A673 (cell line): ENCODE data around the gene GPX4. TPM values are rescaled to one million over a fixed set of nuclear protein-coding genes. Genes with fewer than 3 reads are reported as not detected.

ENCODE experiments used
- BruUV-seq: library from RNA; stranded (reverse); fragments of 400-500 nt; replicated peaks from 2 replicates; lab custom pipeline; 2021; lab: Mats Ljungman, UMichigan
- CTCF ChIA-PET: fragments of 300-600 bp; sonication (Branson Sonifier 250); formaldehyde crosslinking; loops from one replicate; lab custom pipeline; 2022; ENCODE audit warnings: antibody characterized with exemption; lab: Charles Lee
- POLR2A ChIA-PET: fragments of 300-600 bp; sonication (Branson Sonifier 250); formaldehyde crosslinking; loops from one replicate; lab custom pipeline; 2022; ENCODE audit warnings: antibody characterized with exemption; ENCODE audit not compliant: low non-redundant PET; lab: Charles Lee
- DNase-seq: peaks from one replicate; pipeline ENCODE4 v3.0.0-alpha.2; 2015; ENCODE audit warnings: low spot score
- H3K27ac ChIP-seq: fragments of 200-600 bp; sonication (generic); 2 replicates; pipeline ENCODE4 v1.5.1; 2016; ENCODE audit warnings: mixed run types, low read depth, mild to moderate bottlenecking, mixed read lengths, antibody characterized with exemption, low read length; ENCODE audit not compliant: poor library complexity, severe bottlenecking
- H3K27me3 ChIP-seq: fragments of 200-600 bp; sonication (generic); replicated peaks from 2 replicates; pipeline ENCODE4 v1.6.1; 2017; ENCODE audit warnings: mixed run types, low read depth, mild to moderate bottlenecking, mixed read lengths, antibody characterized with exemption, low read length; ENCODE audit not compliant: insufficient read depth, poor library complexity
- H3K36me3 ChIP-seq: fragments of 200-600 bp; sonication (generic); 2 replicates; pipeline ENCODE4 v1.6.1; 2016; ENCODE audit warnings: mixed run types, mild to moderate bottlenecking, mixed read lengths, antibody characterized with exemption, low read length; ENCODE audit not compliant: insufficient read depth, poor library complexity, severe bottlenecking
- H3K4me1 ChIP-seq: fragments of 200-600 bp; sonication (generic); 2 replicates; pipeline ENCODE4 v1.6.1; 2017; ENCODE audit warnings: mixed run types, mild to moderate bottlenecking, mixed read lengths, antibody characterized with exemption, low read length; ENCODE audit not compliant: insufficient read depth, poor library complexity, severe bottlenecking
- H3K4me3 ChIP-seq: fragments of 200-600 bp; sonication (generic); 2 replicates; pipeline ENCODE4 v1.5.1; 2016; ENCODE audit warnings: low read depth, mixed run types, mild to moderate bottlenecking, mixed read lengths, low read length; ENCODE audit not compliant: poor library complexity, severe bottlenecking
- H3K9me3 ChIP-seq: fragments of 200-600 bp; sonication (generic); 2 replicates; pipeline ENCODE4 v1.6.1; 2016; ENCODE audit warnings: mixed run types, low read depth, mild to moderate bottlenecking, mixed read lengths, antibody characterized with exemption, low read length; ENCODE audit not compliant: poor library complexity, severe bottlenecking
- EZH2 ChIP-seq: fragments of 200-600 bp; sonication (generic); IDR thresholded peaks from 2 replicates; pipeline ENCODE4 v1.6.1; 2017; ENCODE audit warnings: borderline replicate concordance, low read depth, mild to moderate bottlenecking, mixed read lengths, antibody characterized with exemption, low read length; ENCODE audit not compliant: poor library complexity, severe bottlenecking
- intact Hi-C: fragments of 100-400 bp; cut with micrococcal nuclease; formaldehyde crosslinking; loops from one replicate; pipeline ENCODE4 v1.10.0; 2022; ENCODE audit not compliant: unreplicated experiment
- total RNA-seq: library from RNA; stranded (reverse); gene quantifications from 2 replicates; pipeline ENCODE4 v1.2.3, GENCODE V29; 2021
- TF ChIP-seq, protein P1 (sequence below): fragments of 300-800, 200-600 bp; sonication (generic); conservative IDR thresholded peaks from 2 replicates; pipeline ENCODE4 v1.5.1; 2017; ENCODE audit warnings: low read depth, mild to moderate bottlenecking, antibody characterized with exemption, low read length, moderate library complexity, mixed read lengths

Gene GPX4
- total RNA-seq, 1 experiment from 2014 or later, result 368 TPM

DNA sequence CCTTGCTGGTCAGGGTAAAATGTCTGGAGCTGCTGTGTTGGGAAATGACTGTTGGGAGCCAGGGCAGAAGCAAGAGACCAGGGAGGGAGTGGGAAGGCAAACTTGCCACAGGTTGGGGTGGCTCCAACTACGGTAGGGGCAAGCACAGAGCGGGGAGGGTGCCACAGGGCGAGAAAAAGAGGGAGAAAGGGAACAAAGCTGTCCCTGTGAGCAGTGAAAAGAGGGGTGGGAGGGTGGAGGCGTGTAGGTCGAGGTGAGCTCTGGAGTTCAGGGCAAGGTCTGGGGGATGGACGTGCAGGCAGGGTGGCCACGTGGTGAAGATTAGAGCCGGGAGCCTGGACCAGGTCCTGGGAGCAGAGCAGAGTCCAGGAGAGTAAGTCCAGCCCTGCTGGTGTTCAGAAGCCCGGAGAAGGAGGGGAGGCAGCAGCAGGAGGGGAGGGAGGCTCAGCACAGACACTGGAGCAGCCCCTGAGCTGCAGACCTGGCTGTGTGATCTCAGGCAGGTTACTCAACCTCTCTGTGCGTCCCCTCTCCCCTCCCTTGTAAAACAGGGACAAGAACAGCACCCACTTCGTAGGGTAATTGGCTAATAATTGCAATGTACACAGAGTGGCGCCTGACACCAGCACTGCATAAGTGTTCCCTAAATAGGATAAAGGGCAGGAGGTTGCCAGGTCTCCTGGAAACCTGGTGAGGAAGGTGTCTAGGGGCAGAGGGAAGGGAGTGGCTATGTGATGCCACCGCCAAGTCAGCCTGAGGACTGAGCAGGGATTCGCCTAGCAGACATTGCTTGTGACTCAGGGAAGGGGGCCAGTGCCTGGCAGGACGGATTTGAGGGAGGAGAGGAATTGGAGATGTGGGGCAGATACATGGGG, 5.4 kb upstream of the GPX4 start:
- Histone ChIP-seq H3K27me3 (no peaks in the 10 kb centered on the region), H3K9me3 (peaks cover 6% of the 10 kb centered on the region), H3K36me3 (peaks cover 3% of the 10 kb centered on the region), H3K27ac (no peak overlapping the region), H3K4me1 (peaks cover 25% of the 10 kb centered on the region), H3K4me3 (no peak overlapping the region)
- no TSS peak for BruUV-seq
- ChIA-PET CTCF (no interaction called here), POLR2A (interaction anchor here (0.6 kb wide), 1 partner anchor 8 kb away, joined by 3 read pairs; no protein-coding TSS in a partner anchor)
- intact Hi-C loops, result no loop called here
- TF ChIP-seq EZH2, result no peak
- TF ChIP-seq, protein P1, sequence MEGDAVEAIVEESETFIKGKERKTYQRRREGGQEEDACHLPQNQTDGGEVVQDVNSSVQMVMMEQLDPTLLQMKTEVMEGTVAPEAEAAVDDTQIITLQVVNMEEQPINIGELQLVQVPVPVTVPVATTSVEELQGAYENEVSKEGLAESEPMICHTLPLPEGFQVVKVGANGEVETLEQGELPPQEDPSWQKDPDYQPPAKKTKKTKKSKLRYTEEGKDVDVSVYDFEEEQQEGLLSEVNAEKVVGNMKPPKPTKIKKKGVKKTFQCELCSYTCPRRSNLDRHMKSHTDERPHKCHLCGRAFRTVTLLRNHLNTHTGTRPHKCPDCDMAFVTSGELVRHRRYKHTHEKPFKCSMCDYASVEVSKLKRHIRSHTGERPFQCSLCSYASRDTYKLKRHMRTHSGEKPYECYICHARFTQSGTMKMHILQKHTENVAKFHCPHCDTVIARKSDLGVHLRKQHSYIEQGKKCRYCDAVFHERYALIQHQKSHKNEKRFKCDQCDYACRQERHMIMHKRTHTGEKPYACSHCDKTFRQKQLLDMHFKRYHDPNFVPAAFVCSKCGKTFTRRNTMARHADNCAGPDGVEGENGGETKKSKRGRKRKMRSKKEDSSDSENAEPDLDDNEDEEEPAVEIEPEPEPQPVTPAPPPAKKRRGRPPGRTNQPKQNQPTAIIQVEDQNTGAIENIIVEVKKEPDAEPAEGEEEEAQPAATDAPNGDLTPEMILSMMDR, result no peak
- no peak for DNase-seq

DNA sequence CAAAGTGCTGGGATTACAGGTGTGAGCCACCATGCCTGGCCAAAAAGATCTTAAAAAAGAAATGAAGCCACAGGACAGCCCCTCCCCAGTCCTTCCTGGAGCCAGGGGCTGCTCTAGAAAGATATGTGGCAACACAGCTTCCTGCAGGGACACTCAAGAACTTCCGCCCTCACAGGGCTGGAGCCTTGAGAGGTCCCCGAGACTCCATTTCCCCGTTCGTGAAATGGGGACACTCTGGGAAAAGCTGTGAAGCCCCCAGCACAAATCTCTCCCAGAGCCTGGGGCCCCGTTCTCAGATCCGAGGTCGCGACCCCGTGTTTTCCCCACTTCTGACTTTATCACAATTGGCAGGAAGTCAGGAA, 2.5 kb upstream of the GPX4 start:
- H3K9me3 ChIP-seq, result peaks cover 6% of the 10 kb centered on the region
- peaks cover 19% of the 10 kb centered on the region for H3K4me1 ChIP-seq
- H3K27me3 ChIP-seq, result no peaks in the 10 kb centered on the region
- POLR2A ChIA-PET, result no interaction called here
- TF ChIP-seq, protein P1, result no peak
- no peak for TF ChIP-seq EZH2
- peak; percentile 56 for DNase-seq
- intact Hi-C loops, result loop anchor here (10.0 kb wide), 1 partner anchor 77 kb away; the partner anchor contains the start of genes CNN2, RNU6-2 and TMEM259
- H3K4me3 ChIP-seq, result no peak overlapping the region
- H3K36me3 ChIP-seq, result peaks cover 6% of the 10 kb centered on the region
- H3K27ac ChIP-seq, result peak overlapping the region; percentile 55
- BruUV-seq, result no TSS peak
- CTCF ChIA-PET, result no interaction called here

- no TSS peak for BruUV-seq
- Histone ChIP-seq H3K4me1 (peaks cover 30% of the 10 kb centered on the region), H3K27me3 (no peaks in the 10 kb centered on the region), H3K36me3 (peaks cover 18% of the 10 kb centered on the region), H3K4me3 (no peak overlapping the region), H3K9me3 (peaks cover 6% of the 10 kb centered on the region), H3K27ac (peak overlapping the region; percentile 55)
- ChIA-PET POLR2A (interaction anchor here (0.7 kb wide), 1 partner anchor 12 kb away, joined by 4 read pairs; no protein-coding TSS in a partner anchor), CTCF (no interaction called here)
- no peak for TF ChIP-seq EZH2
- TF ChIP-seq, protein P1, result no peak
- DNase-seq, result no peak
- intact Hi-C loops, result loop anchor here (10.0 kb wide), 1 partner anchor 78 kb away; the partner anchor contains the start of genes CNN2, RNU6-2 and TMEM259
Measured at GRCh38 chr19:1102407-1103131, 1.2 kb upstream of the GPX4 start.
